NCI-H748 (cell line): Measurements from ENCODE around the gene TES.
"Not testable (repeated sequence)": the region's sequence is repeated elsewhere in the genome, so short reads cannot be mapped to it uniquely, and the experiment has no call there.

Source experiments
- DNase-seq: peaks from one replicate; lab custom pipeline; 2025; ENCODE audit not compliant: unreplicated experiment; lab: John Stamatoyannopoulos, UW

TES gene

GRCh38 chr7:116283595-116284204 is 73.4 kb downstream of the TES start:
- DNase-seq: no peak

- no peak for DNase-seq
These were observed 74.1 kb downstream of the TES start for GRCh38 chr7:116284390-116284789.

- no peak for DNase-seq
These were observed 74.9 kb downstream of the TES start for GRCh38 chr7:116285252-116285651.

GRCh38 chr7:116290740-116291139 is 80.4 kb downstream of the TES start:
- DNase-seq: no peak

- no peak for DNase-seq
These were observed 81.6 kb downstream of the TES start for GRCh38 chr7:116291937-116292336.

- no peak for DNase-seq
These were observed 82.0 kb downstream of the TES start for GRCh38 chr7:116292381-116292780.

GRCh38 chr7:116293139-116293538 is 82.8 kb downstream of the TES start:
- DNase-seq: no peak

- DNase-seq: no peak
These were observed 83.3 kb downstream of the TES start for GRCh38 chr7:116293633-116294032.

GRCh38 chr7:116295903-116296302 is 85.6 kb downstream of the TES start:
- DNase-seq: not testable (repeated sequence)

GRCh38 chr7:116298055-116298454 is 87.7 kb downstream of the TES start:
- no peak for DNase-seq

GRCh38 chr7:116298576-116298975 is 88.2 kb downstream of the TES start:
- DNase-seq: no peak

GRCh38 chr7:116305485-116306408 is 95.4 kb downstream of the TES start:
- peak; percentile 79 for DNase-seq

GRCh38 chr7:116306409-116307048 is 96.2 kb downstream of the TES start:
- DNase-seq: no peak

- DNase-seq: no peak
These were observed 96.9 kb downstream of the TES start for GRCh38 chr7:116307253-116307652.
